Body of pancreas (tissue), 4 donors: ENCODE data around the gene EMD.

Experiments used
- POLR2A ChIP-seq, 3 donors: fragments of 450-650 bp; IDR thresholded peaks; one replicate each; pipeline ENCODE4 v1.6.1; 2016; ENCODE audit warnings: antibody characterized with exemption in 3 of 3, mild to moderate bottlenecking in 2 of 3
- TF ChIP-seq, protein P1 (sequence below), 7 experiments: fragments of 450-650 bp in 4 of 7; fragments of 200-600 bp in 3 of 7; sonication (generic) in 3 of 7; IDR thresholded peaks; one replicate each; pipeline ENCODE4 v1.5.1; 2016 to 2019; ENCODE audit warnings: antibody characterized with exemption in 7 of 7

DNA sequence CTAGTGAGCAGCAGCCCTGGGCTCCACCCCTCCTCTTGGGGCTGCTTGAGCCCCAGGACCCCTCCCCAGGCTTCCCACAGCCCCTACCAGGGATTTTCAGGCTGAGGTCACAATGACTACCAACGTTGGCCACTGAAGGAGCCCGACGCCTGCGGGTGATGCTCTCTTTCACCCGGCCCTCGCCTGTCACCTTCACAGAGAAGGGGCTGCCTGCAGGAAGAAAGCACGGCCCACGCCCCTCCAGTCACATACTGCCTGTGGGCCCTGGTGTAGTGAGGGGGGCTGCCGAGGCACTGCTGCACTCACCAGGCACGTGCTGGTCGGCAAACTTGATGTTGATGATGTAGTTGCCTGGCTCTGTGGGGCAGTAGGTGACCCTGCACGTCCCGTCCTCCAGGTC lies 26.6 kb upstream of the EMD start:
- TF ChIP-seq, protein P1, sequence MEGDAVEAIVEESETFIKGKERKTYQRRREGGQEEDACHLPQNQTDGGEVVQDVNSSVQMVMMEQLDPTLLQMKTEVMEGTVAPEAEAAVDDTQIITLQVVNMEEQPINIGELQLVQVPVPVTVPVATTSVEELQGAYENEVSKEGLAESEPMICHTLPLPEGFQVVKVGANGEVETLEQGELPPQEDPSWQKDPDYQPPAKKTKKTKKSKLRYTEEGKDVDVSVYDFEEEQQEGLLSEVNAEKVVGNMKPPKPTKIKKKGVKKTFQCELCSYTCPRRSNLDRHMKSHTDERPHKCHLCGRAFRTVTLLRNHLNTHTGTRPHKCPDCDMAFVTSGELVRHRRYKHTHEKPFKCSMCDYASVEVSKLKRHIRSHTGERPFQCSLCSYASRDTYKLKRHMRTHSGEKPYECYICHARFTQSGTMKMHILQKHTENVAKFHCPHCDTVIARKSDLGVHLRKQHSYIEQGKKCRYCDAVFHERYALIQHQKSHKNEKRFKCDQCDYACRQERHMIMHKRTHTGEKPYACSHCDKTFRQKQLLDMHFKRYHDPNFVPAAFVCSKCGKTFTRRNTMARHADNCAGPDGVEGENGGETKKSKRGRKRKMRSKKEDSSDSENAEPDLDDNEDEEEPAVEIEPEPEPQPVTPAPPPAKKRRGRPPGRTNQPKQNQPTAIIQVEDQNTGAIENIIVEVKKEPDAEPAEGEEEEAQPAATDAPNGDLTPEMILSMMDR (IDR thresholded peaks at IDR 0.05), result no peak
- no peak for TF ChIP-seq POLR2A (IDR thresholded peaks at IDR 0.05)
